ENCODE data around the gene JPH3. TPM values are rescaled to one million over a fixed set of nuclear protein-coding genes. Genes with fewer than 3 reads are reported as not detected.
A peak's percentile ranks its signal among the peaks of the same experiment; 100 is the strongest.
"Not testable (repeated sequence)": the region's sequence is repeated elsewhere in the genome, so short reads cannot be mapped to it uniquely, and the experiment has no call there.

JPH3 gene
- total and polyA plus RNA-seq, 10 donors, result 0.03 TPM; not detected in 9

DNA sequence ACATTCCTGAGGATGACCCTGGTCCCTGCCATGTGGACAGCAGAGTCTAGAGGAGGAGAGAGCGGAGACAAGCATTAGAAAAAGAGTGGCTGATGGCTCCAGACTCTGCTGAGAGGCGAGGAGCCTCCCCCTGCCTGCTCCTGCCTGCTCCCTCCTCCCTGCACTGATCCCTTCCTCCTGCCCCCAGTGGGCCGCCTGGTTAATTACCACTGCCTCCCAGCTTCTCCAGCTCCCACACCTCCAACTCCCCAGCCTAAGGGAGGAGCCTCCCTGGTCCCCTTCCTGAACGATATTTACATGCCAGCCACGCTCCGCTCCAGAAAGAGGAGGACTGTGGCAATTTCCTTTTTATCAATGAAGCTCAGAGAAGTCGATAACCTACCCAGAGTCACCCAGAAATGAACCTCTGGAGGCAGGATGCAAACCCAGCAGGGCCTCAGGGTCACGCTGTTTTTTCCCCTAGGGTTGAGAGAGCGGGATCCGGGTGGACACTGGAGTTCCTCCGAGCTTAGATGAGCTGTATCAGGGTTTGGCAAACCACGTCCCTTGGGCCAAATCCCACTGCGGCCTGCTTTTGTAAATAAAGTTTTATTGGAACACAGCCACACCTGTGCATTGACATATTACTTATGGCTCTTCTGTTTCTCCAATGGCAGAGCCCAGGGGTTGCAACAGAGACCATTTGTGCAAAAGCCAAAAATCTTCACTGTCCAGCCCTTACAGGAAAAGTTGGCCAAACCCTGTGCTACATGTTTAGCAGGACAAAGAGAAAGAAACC lies 27.1 kb upstream of the JPH3 start:
- Histone ChIP-seq H3K4me3 (no peak overlapping the region), H3K36me3 (no peaks in the 10 kb centered on the region), H3K9me3 (no peaks in the 10 kb centered on the region), H3K27ac (no peak overlapping the region), H3K27me3 (replicated peaks in 1 of 7) (peaks cover 0 to 53% (median 0%) of the 10 kb centered on the region in 7 donors), H3K4me1 (peaks cover 0 to 23% (median 0%) of the 10 kb centered on the region in 6 donors)
- no peak for DNase-seq
- TF ChIP-seq, protein P1, sequence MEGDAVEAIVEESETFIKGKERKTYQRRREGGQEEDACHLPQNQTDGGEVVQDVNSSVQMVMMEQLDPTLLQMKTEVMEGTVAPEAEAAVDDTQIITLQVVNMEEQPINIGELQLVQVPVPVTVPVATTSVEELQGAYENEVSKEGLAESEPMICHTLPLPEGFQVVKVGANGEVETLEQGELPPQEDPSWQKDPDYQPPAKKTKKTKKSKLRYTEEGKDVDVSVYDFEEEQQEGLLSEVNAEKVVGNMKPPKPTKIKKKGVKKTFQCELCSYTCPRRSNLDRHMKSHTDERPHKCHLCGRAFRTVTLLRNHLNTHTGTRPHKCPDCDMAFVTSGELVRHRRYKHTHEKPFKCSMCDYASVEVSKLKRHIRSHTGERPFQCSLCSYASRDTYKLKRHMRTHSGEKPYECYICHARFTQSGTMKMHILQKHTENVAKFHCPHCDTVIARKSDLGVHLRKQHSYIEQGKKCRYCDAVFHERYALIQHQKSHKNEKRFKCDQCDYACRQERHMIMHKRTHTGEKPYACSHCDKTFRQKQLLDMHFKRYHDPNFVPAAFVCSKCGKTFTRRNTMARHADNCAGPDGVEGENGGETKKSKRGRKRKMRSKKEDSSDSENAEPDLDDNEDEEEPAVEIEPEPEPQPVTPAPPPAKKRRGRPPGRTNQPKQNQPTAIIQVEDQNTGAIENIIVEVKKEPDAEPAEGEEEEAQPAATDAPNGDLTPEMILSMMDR (IDR thresholded peaks at IDR 0.05 in 8 of 11, conservative IDR thresholded peaks at IDR 0.05 in 3 of 11), result peak in 1 of 11 experiments; percentile 8
- TF ChIP-seq POLR2AphosphoS5 (IDR thresholded peaks at IDR 0.05), result peak in 1 of 3 donors; percentile 44
- no peak for TF ChIP-seq POLR2A (IDR thresholded peaks at IDR 0.05)
- 50 to 68% (median 54%) methylated on average over 13 of the region's 13 CpGs for WGBS, 5 donors
- intact Hi-C loops (cut with DNase I; ENCODE audit: low total_unique reads), result no loop called here

DNA sequence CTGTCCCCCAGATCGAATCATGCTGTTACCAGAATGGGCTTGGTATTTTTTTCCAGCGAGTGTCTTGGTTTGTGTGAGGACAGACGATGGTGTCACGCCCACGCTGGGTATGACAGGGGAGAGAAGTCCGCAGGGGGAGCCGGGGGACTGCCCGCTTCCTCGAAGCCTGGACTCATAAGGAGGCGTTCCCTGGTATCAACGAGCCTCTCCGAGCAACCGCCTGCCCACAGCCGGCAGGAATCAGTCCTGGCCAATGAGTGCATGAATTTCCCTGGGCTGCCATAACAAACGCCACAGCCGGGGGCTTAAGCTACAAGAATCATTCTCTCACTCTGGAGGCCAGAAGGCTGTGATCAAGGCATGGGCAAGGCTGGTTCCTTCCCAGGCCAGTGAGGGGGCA lies 26.1 kb upstream of the JPH3 start:
- 55 to 62% (median 59%) methylated on average over 13 to 16 of the region's 16 CpGs for WGBS, 5 donors
- DNase-seq, result no peak
- Histone ChIP-seq H3K4me1 (peaks cover 0 to 17% (median under 1%) of the 10 kb centered on the region in 6 donors), H3K27ac (no peak overlapping the region), H3K4me3 (no peak overlapping the region), H3K36me3 (no peaks in the 10 kb centered on the region), H3K27me3 (replicated peaks in 1 of 7) (peaks cover 0 to 52% (median 0%) of the 10 kb centered on the region in 7 donors), H3K9me3 (no peaks in the 10 kb centered on the region)
- TF ChIP-seq POLR2A (IDR thresholded peaks at IDR 0.05) (no peak), POLR2AphosphoS5 (IDR thresholded peaks at IDR 0.05) (no peak)
- TF ChIP-seq, protein P1 (IDR thresholded peaks at IDR 0.05 in 8 of 11, conservative IDR thresholded peaks at IDR 0.05 in 3 of 11), result no peak
- intact Hi-C loops (cut with DNase I; ENCODE audit: low total_unique reads), result no loop called here

DNA sequence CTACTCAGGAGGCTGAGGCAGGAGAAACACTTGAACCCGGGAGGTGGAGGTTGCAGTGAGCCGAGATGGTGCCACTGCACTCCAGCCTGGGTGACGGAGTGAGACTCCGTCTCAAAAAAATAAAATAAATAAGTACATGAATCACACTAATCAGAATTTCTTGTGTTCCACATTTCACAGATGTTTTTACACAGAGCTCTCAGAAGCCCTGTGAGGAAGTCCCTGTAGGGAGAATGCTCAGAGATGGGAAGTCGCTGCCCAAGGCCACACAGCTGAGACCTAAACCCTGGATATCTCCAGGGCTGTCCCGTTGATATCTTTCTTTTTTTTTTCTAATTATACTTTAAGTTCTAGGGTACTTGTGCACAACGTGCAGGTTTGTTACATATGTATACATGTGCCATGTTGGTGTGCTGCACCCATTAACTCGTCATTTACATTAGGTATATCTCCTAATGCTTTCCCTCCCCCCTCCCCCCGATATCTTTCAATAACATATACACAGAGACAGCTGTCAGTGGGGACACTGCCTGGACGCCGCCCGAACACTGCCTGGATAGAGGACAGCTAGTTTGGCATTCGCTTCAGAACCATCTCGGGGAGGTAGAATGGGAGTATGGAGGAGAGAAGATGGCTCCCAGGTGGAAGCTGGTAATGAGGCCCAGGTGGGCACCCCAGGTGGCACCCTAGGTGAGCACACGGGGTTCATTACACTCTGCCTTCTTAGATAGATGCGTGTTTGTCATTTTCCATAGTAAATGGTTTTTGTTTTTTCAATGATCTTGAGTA lies 24.0 kb upstream of the JPH3 start:
- intact Hi-C loops (cut with DNase I; ENCODE audit: low total_unique reads); DNase-seq; H3K4me3 ChIP-seq; H3K27ac ChIP-seq; H3K9me3 ChIP-seq; H3K36me3 ChIP-seq: not testable (repeated sequence)
- peaks cover 0 to 68% (median 0%) of the 10 kb centered on the region in 7 donors for H3K27me3 ChIP-seq (replicated peaks in 1 of 7)
- 83 to 90% (median 86%) methylated on average over 16 of the region's 16 CpGs for WGBS, 5 donors
- H3K4me1 ChIP-seq, result peaks cover 0 to 23% (median 10%) of the 10 kb centered on the region in 6 donors

DNA sequence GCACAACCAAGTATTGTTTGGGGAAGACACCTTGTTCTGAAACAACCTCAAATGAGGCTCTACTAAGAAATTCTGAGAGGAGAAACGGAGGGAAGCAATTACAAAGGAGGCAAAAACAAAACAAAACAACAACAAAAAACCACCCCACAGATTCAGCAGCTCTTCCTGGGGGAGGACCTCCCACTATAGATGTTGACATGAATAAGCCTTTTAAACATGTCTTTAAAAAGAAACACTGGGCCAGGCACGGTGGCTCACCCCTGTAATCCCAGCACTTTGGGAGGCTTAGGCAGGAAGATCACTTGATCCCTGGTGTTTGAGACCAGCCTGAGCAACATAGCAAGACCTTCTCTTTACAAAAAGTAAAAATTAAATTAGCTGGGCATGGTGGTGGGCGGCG lies 22.6 kb upstream of the JPH3 start:
- intact Hi-C loops (cut with DNase I; ENCODE audit: low total_unique reads), result loop anchor here (10.0 kb wide), 1 partner anchor 185 kb away; the partner anchor contains the start of gene KLHDC4
- TF ChIP-seq, protein P1 (IDR thresholded peaks at IDR 0.05 in 8 of 11, conservative IDR thresholded peaks at IDR 0.05 in 3 of 11), result no peak
- no peak for TF ChIP-seq POLR2A (IDR thresholded peaks at IDR 0.05)
- no peak for TF ChIP-seq POLR2AphosphoS5 (IDR thresholded peaks at IDR 0.05)
- H3K27me3 ChIP-seq (replicated peaks in 1 of 7), result peaks cover 0 to 73% (median 0%) of the 10 kb centered on the region in 7 donors

More for the DNA sequence above, 22.6 kb upstream of the JPH3 start:
- DNase-seq, result no peak
- Histone ChIP-seq H3K4me3 (no peak overlapping the region), H3K4me1 (peaks cover 0 to 24% (median 10%) of the 10 kb centered on the region in 6 donors), H3K36me3 (no peaks in the 10 kb centered on the region), H3K27ac (no peak overlapping the region), H3K9me3 (no peaks in the 10 kb centered on the region)
- WGBS, 5 donors, result 80 to 94% (median 81%) methylated on average over 4 of the region's 4 CpGs
